Esophagus squamous epithelium (tissue), 4 donors: ENCODE results near the gene SGIP1.

Experiments used
- POLR2A ChIP-seq, 4 donors: fragments of 450-650 bp; IDR thresholded peaks; one replicate each; pipeline ENCODE4 v1.6.1; 2017; ENCODE audit warnings: antibody characterized with exemption in 4 of 4, mild to moderate bottlenecking in 4 of 4, moderate library complexity in 3 of 4
- TF ChIP-seq, protein P1 (sequence below), 6 experiments: fragments of 450-650 bp in 4 of 6; fragments of 200-600 bp in 2 of 6; sonication (generic) in 2 of 6; IDR thresholded peaks; one replicate each; pipeline ENCODE4 v1.5.1; 2016 to 2019; ENCODE audit warnings: antibody characterized with exemption in 6 of 6, mild to moderate bottlenecking in 4 of 6, moderate library complexity in 4 of 6

DNA sequence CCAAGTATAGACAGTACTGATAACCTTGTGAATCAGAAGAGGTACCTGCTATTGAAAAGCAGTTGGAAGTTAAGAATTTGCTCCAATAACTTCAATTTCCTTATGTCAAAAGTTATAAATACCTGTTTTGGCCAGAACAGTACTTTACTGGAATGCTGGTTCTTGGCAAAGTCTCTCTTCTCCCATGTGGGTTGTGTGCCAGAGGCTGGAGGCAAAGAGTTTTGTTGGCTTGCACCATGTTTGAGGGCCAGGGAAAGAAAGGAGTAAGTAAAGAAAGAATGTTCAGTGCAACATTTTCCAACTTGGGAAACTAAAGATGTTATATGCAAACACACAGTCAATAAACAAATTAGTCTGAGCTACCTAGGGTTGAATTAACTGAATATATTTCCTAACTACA lies 151.3 kb downstream of the SGIP1 start:
- TF ChIP-seq, protein P1, sequence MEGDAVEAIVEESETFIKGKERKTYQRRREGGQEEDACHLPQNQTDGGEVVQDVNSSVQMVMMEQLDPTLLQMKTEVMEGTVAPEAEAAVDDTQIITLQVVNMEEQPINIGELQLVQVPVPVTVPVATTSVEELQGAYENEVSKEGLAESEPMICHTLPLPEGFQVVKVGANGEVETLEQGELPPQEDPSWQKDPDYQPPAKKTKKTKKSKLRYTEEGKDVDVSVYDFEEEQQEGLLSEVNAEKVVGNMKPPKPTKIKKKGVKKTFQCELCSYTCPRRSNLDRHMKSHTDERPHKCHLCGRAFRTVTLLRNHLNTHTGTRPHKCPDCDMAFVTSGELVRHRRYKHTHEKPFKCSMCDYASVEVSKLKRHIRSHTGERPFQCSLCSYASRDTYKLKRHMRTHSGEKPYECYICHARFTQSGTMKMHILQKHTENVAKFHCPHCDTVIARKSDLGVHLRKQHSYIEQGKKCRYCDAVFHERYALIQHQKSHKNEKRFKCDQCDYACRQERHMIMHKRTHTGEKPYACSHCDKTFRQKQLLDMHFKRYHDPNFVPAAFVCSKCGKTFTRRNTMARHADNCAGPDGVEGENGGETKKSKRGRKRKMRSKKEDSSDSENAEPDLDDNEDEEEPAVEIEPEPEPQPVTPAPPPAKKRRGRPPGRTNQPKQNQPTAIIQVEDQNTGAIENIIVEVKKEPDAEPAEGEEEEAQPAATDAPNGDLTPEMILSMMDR (IDR thresholded peaks at IDR 0.05), result no peak
- TF ChIP-seq POLR2A (IDR thresholded peaks at IDR 0.05), result no peak
